Neural progenitor cell (in vitro differentiated cells): Measurements from ENCODE around the gene BBS1.

Source experiments
- EZH2 ChIP-seq: fragments of 200-600 bp; sonication (generic); IDR thresholded peaks from 2 replicates; pipeline ENCODE4 v1.6.1; 2017; ENCODE audit warnings: antibody characterized with exemption, mild to moderate bottlenecking, moderate library complexity
- TF ChIP-seq, protein P1 (sequence below): fragments of 200-600 bp; sonication (generic); IDR thresholded peaks from 2 replicates; pipeline ENCODE4 v1.5.1; 2017; ENCODE audit warnings: antibody characterized with exemption, mild to moderate bottlenecking

DNA sequence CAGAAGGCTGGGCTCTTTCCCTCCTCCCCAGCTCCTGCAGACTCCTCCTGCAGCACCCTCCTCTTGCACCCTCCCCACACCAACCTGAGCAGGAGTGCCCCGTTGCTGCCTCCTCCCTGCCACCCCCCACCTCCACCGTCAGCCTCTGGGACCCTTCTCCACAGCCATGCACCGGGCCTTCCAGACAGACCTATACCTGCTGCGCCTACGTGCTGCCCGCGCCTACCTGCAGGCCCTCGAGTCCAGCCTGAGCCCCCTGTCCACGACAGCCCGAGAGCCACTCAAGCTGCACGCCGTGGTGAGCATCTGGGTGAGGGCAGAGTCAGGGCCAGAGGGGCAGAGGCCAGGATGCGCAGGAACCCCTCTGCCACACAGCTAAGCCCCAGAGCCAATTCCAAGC is 19.2 kb downstream of the BBS1 start:
- TF ChIP-seq, protein P1, sequence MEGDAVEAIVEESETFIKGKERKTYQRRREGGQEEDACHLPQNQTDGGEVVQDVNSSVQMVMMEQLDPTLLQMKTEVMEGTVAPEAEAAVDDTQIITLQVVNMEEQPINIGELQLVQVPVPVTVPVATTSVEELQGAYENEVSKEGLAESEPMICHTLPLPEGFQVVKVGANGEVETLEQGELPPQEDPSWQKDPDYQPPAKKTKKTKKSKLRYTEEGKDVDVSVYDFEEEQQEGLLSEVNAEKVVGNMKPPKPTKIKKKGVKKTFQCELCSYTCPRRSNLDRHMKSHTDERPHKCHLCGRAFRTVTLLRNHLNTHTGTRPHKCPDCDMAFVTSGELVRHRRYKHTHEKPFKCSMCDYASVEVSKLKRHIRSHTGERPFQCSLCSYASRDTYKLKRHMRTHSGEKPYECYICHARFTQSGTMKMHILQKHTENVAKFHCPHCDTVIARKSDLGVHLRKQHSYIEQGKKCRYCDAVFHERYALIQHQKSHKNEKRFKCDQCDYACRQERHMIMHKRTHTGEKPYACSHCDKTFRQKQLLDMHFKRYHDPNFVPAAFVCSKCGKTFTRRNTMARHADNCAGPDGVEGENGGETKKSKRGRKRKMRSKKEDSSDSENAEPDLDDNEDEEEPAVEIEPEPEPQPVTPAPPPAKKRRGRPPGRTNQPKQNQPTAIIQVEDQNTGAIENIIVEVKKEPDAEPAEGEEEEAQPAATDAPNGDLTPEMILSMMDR = no peak
- TF ChIP-seq EZH2 = no peak
